Stimulated activated CD4-positive, alpha-beta T cell treated with anti-CD3 and anti-CD28 coated beads, Interleukin-12 subunit alpha, Interleukin-12 subunit beta, amount 100 ng/mL, for 48 hours (primary cell): ENCODE results near the gene UBL4B.

Source experiments
- DNase-seq, 3 donors: peaks; one replicate each; pipeline ENCODE4 v3.0.0-alpha.2; 2020; ENCODE audit warnings: low read depth in 2 of 3, low spot score in 1 of 3

UBL4B gene

DNA sequence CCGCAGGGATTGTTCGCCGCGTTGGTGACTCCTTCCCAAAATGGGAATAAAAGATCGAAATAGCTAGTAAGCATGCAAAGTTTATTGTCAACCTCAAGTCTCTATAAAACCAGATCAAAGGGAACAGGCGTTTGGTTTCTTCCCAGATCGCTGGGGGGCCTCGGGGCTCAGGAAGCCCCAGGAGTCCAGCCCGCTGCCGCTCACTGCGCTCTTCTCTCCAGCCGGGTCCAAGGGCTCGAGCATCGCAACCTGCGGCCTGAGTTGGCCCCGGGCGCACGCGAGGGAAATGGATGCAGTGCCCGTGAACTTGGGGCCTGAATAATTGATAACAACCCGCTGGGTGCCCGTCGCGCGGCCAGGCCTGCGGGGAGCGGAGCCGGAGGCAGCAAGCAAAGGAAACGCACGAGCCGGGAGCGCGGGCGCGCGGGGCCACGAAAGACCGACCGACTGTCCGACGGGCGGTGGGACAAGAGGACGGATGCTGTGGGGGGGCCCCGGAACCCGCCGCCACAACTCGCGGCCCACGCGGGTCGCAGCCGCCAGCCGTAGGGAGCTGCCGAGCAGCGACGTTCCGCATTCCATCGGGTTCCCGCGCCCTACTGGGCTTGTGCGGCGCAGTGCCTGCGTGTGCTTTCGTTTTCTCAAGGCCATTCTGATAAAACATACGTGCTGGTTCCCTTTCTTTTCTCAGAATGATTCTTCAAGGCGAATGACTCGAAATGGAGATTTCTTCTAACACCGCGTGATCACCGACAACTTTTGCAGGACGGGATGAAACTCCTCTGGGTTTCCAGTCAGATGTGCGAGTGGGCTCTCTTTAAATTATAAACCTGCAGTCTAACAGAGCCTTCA lies 27.8 kb upstream of the UBL4B start:
- peak in 1 of 3 donors; percentile 29 for DNase-seq

GRCh38 chr1:110085671-110086070 lies 26.6 kb upstream of the UBL4B start:
- DNase-seq = no peak

- DNase-seq = no peak
Observed at GRCh38 chr1:110086961-110087360, 25.3 kb upstream of the UBL4B start.

DNA sequence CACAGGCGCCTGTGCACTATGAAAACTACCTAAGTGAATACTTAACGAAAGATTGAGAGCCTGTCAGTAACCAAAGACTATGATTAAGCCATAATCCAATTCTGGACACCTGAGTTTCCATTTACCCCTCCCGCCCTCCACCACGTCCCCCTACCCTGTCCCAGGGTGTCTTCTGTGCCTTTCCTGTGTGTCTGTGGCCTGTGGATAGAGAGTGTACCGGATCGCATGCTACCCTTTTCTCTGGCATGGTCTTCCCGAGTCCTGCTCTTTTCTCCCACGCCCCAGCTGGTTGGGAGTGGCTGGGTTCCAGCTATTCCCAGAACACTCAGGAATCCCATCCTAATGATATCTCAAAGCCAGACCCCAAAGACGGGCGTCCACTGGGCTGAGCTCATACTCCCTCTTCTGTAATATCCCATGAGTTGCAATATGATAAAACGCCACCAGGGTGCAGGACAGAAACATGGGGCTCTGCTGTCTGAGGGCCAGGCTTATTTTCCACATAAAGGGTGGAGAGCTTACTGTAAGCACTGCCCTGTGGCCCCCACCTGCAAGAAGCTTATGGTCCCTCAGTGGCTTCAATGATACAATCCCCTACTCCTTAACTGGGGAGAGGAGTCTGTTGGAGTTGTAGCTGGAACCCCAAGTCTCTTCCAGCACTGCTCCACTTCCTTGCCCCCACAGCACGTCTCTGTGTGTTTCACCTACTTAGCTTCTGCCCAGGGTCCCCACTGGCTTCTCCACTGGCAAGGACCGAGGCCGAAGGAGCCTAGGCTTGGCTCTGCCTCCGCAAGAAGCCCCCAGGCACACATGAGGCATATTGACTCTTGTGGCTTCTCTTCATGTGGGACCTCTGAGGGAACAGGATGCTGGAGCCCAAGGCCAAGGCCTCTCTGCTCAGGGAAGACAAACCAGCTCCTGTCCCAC lies 24.2 kb upstream of the UBL4B start:
- DNase-seq = peak in 2 of 3 donors; percentile 26 to 65

- DNase-seq = no peak
Observed at GRCh38 chr1:110088739-110089316, 23.4 kb upstream of the UBL4B start.

DNA sequence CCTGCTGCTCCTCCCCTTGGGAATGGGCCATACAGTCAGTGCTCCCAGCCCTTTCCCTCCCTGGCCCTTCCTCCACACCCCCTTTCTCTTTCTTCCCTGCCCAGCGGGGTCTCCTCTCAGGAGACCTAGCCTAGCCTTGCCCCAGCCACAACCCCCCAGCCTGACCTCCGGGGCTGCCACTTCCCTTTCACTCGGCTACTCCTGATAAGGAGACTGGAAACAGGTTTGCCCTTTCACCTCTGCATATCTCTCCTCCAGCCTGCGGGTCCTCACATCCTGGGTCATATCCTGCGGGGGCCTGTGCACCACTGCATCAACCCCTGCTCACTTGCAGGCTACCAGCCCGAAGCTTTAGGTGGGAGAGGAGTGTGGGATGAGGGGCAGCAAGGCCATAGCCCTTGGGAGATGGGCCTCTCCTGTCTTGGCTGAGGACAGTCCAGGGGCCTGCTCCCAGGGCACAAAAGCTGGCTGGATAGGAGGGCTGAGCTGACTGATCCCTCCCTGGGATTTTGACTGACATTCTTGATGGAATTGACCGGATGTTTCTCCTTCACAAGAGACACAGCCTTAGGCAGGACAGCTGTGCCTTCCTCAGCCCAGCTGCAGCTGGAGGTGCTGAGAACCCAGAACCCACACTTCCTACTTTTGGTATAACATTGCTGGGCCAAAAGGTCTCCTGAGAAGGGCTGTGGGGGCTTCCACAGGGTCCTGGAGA lies 22.5 kb upstream of the UBL4B start:
- no peak for DNase-seq

DNA sequence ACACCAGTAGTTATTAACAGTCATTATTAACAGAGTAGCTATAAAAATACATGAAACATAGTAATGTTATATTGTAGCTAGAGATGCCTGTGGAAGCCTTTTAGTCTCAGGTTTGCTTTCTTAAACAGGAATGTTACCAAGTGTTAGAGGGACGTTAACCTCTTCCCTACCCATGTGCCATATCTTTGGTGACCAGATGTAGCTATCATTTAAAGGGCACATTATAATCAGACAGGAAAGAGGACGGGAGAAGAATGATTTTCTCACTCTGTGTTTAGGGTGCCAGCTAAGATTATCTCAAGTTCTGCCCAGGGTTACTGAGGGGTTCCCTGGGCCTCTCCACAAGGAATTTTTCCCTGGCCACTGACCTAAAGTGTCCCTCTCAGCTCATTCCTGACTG lies 20.9 kb upstream of the UBL4B start:
- no peak for DNase-seq

DNA sequence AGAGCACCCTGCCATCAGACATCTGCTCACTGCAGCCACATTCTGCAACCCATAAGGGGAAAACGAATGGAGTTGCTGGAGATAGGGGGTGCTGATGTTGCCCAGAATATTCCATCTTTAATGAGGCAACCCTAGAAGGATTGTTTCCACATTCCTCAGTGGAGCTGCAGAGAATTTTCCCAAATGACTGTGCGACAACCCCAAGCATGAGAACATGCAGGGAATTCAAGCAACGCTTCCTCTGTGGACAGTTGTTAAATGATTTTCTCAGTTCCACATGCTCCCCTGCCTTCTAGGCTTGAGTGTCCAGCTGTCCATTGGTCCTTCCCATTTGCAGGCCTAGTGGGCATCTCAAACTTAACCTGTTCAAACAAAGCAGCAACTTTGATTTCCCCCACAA lies 20.5 kb upstream of the UBL4B start:
- DNase-seq = no peak

GRCh38 chr1:110092991-110093390 lies 19.3 kb upstream of the UBL4B start:
- no peak for DNase-seq

GRCh38 chr1:110094931-110095654 lies 17.1 kb upstream of the UBL4B start:
- no peak for DNase-seq

DNA sequence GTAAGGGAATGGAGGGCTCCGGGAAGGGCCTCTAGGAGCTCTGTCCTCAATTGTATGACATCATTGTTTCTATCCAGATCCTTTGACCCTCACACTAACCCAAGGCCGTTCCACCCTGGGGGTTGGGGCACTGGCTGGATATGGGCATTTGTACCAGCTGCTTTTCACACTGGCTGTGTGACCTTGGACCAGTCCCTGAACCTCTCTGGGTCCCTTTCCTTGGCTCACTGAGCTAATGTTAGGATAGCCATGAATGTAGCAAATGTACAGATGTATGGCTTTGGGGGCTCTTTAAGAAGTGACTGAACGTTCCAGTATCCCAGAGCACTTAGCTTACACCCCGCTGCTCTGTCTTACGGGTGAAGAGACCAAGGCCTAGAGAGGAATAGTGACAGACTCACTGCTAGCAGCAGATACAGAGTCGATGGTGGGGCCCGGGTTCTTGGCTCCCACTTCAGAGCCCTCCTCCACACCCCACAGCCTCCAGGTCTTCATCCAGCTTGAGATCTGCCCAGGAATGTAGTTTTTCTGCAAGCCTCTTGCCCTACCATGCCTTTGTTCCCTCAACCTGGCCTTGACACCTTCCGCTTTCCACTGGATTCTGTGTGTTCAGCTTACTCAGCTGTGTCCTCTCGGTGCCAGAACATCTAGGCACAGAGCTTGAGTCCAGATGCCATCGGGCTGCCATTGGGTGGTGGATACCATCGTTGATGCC lies 14.6 kb upstream of the UBL4B start:
- DNase-seq = no peak

DNA sequence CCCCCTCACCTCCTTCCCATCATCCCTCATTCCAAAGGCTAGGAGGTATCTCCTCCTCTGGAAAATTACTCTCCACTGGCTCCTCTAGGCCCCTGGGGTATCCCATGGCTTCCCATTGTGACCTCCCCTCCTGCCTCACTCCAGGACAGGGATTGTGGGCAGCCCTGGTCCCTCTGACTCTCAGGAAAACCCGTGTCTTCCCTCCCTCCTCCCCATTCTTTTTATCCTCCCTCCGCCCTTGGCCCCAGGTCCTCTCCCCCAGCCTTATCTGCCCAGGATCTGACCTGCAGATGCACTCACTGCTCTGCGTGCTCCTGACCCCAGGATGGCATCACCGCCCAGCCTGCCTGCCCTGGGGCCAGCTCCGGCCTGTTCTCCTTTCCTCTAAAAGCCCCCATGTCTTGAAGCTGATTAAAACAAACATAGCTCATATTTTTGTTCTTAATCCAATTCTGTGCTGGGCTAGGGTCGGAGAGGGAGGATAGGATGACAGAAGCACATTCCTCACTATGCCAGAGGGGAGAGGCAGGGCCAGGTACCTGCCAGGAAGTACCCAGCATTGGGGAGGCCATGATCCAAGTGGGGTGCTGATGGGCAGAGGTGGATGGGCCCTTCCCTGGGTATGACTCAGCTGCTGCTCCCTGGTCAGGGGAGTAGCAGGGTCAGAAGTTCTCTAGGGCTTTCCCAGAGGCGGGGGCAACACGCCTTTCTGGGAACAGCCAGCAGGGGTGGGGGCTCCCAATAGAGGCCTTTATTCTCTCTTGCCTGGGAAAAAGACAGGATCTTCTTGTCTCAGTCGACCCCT lies 13.8 kb upstream of the UBL4B start:
- no peak for DNase-seq

DNA sequence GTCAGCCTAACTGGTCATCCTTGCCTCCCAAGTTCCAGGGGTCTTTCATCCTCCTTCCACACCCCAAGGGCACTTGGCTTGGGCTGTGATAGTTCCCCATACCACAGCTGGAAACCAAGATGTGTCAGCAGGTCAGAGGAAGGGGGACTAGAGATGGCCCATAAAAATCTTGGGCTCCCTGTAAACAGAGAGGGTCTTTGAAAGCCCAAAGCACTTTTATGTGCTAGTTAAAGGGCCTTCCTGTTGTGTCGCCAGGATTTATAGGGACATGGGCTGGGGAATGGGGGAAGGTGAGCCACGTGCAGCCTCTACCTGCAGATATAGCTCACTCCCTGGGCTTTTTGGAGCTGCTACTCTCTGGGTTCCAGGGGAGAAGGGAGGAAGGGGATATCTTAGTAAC lies 11.9 kb upstream of the UBL4B start:
- DNase-seq = no peak

- DNase-seq = no peak
Observed at GRCh38 chr1:110102081-110102480, 10.2 kb upstream of the UBL4B start.

GRCh38 chr1:110106013-110106941 lies 6.0 kb upstream of the UBL4B start:
- peak; percentile 45 to 54 (median 45) for DNase-seq

- DNase-seq = no peak
Observed at GRCh38 chr1:110107867-110108469, 4.3 kb upstream of the UBL4B start.

- no peak for DNase-seq
Observed at GRCh38 chr1:110111081-110111480, 1.2 kb upstream of the UBL4B start.
